ENCODE results near the gene FAHD1. TPM values are rescaled to one million over a fixed set of nuclear protein-coding genes. Genes with fewer than 3 reads are reported as not detected.

FAHD1 gene
- polyA plus RNA-seq, 1 experiment = 35.2 TPM

DNA sequence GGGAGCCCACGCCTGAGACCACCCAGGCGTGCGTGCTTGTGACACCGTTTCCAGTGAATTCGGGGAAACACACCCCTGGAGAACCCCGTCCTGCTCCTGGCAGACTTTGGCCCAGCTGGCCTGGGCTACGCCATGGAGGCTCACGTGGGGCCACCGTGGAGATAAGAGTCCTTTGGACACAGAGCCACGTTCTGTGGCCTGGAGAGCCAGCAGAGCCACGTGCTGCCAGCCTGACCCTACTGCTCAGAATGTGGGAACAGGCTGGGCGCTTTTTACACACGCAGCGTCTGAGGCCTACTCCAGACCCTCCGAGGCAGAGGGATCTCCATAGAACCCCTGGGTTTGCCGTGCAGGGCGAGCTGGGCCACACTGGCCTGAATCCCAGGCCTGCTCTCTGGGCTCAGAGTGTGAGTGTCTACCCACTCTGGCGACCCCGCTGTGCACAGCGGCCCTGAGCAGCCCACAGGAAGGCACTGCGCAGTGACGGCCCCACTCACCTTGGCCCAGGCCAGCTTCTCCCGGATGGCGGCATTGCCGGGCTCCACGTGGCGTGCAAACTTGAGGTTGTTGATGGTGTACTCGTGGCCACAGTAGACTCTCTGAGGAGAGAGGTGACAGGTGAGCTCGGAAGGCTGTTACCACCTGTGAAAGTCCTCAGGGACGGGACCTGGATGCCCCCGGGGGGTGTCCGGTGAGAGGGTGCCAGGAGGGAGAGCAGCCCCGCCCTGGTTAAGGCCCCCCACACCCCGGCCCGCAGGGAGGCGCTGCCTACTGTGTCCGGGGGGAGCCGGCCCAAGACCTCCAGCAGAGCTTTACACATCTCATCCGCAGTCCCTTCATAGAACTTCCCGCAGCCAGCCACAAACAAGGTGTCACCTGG is 10.4 kb upstream of the FAHD1 start:
- H3K27me3 ChIP-seq (ENCODE audit: control insufficient read depth, insufficient read depth, low read length) = no peaks in the 10 kb centered on the region
- TF ChIP-seq, protein P1, sequence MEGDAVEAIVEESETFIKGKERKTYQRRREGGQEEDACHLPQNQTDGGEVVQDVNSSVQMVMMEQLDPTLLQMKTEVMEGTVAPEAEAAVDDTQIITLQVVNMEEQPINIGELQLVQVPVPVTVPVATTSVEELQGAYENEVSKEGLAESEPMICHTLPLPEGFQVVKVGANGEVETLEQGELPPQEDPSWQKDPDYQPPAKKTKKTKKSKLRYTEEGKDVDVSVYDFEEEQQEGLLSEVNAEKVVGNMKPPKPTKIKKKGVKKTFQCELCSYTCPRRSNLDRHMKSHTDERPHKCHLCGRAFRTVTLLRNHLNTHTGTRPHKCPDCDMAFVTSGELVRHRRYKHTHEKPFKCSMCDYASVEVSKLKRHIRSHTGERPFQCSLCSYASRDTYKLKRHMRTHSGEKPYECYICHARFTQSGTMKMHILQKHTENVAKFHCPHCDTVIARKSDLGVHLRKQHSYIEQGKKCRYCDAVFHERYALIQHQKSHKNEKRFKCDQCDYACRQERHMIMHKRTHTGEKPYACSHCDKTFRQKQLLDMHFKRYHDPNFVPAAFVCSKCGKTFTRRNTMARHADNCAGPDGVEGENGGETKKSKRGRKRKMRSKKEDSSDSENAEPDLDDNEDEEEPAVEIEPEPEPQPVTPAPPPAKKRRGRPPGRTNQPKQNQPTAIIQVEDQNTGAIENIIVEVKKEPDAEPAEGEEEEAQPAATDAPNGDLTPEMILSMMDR (IDR thresholded peaks at IDR 0.05; ENCODE audit: low read depth, low read length) = no peak
- CTCF ChIA-PET = no interaction called here
- no peak overlapping the region for H3K4me3 ChIP-seq (ENCODE audit: low read depth, low read length)
- POLR2A ChIA-PET = no interaction called here
- H3K9me3 ChIP-seq (ENCODE audit: control insufficient read depth, insufficient read depth, low read length) = no peaks in the 10 kb centered on the region; the same call in 1 of the 2 replicates
- DNase-seq (ENCODE audit: low read depth, low spot score) = no peak
- no peak overlapping the region for H3K27ac ChIP-seq (ENCODE audit: low read depth, low read length)

GRCh38 chr16:1817276-1817589 is 9.8 kb upstream of the FAHD1 start:
- H3K27ac ChIP-seq (ENCODE audit: low read depth, low read length) = no peak overlapping the region
- no peaks in the 10 kb centered on the region; the same call in 1 of the 2 replicates for H3K9me3 ChIP-seq (ENCODE audit: control insufficient read depth, insufficient read depth, low read length)
- ChIA-PET POLR2A (no interaction called here), CTCF (no interaction called here)
- H3K4me3 ChIP-seq (ENCODE audit: low read depth, low read length) = no peak overlapping the region
- no peak for DNase-seq (ENCODE audit: low read depth, low spot score)
- TF ChIP-seq, protein P1 (IDR thresholded peaks at IDR 0.05; ENCODE audit: low read depth, low read length) = no peak
- H3K27me3 ChIP-seq (ENCODE audit: control insufficient read depth, insufficient read depth, low read length) = no peaks in the 10 kb centered on the region

- H3K4me3 ChIP-seq (ENCODE audit: low read depth, low read length) = no peak overlapping the region
- CTCF ChIA-PET = no interaction called here
- no peak overlapping the region for H3K27ac ChIP-seq (ENCODE audit: low read depth, low read length)
- TF ChIP-seq, protein P1 (IDR thresholded peaks at IDR 0.05; ENCODE audit: low read depth, low read length) = no peak
- H3K9me3 ChIP-seq (ENCODE audit: control insufficient read depth, insufficient read depth, low read length) = no peaks in the 10 kb centered on the region; the same call in 1 of the 2 replicates
- POLR2A ChIA-PET = no interaction called here
- H3K27me3 ChIP-seq (ENCODE audit: control insufficient read depth, insufficient read depth, low read length) = no peaks in the 10 kb centered on the region
- DNase-seq (ENCODE audit: low read depth, low spot score) = no peak
Measured at GRCh38 chr16:1817716-1818115, 9.3 kb upstream of the FAHD1 start.

DNA sequence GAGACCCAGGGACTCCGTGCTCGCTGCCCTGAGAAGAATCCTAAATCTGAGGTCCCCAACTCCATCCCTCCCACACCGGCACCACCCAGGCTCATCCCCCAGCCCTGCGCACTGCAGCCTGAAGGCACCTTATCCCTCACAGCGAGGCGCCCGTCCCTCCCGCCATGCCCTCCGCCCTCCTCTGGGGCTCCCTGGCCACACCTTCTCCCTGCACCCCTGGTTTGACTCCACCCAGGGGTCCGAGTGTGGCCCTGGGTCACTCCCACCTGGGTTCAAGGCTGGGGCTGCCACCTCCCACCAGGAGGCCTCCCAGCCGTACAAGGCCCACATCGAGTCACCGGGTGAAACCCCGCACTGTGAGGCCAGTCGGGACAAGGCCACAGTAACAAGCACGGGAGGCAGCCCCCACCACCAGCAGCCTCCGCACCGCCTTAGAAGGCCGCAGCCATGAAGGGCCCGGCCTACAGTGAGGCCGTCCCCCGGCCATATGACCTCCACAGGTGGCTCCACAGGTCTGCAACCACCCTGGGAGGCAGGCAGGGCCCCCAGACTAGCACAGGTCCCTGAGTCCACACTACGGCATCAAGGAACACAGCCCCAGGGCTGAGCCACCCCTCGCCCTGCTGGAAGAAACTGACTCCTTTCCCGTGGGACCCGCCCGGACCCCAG is 8.7 kb upstream of the FAHD1 start:
- ChIA-PET CTCF (no interaction called here), POLR2A (no interaction called here)
- Histone ChIP-seq H3K27me3 (ENCODE audit: control insufficient read depth, insufficient read depth, low read length) (no peaks in the 10 kb centered on the region), H3K27ac (ENCODE audit: low read depth, low read length) (no peak overlapping the region), H3K9me3 (ENCODE audit: control insufficient read depth, insufficient read depth, low read length) (no peaks in the 10 kb centered on the region; the same call in 1 of the 2 replicates), H3K4me3 (ENCODE audit: low read depth, low read length) (no peak overlapping the region)
- TF ChIP-seq, protein P1 (IDR thresholded peaks at IDR 0.05; ENCODE audit: low read depth, low read length) = no peak
- no peak for DNase-seq (ENCODE audit: low read depth, low spot score)

GRCh38 chr16:1818873-1819525 is 8.0 kb upstream of the FAHD1 start:
- CTCF ChIA-PET = no interaction called here

More at GRCh38 chr16:1818873-1819525, 8.0 kb upstream of the FAHD1 start:
- no peaks in the 10 kb centered on the region for H3K27me3 ChIP-seq (ENCODE audit: control insufficient read depth, insufficient read depth, low read length)
- no peaks in the 10 kb centered on the region; the same call in 1 of the 2 replicates for H3K9me3 ChIP-seq (ENCODE audit: control insufficient read depth, insufficient read depth, low read length)
- no peak overlapping the region for H3K4me3 ChIP-seq (ENCODE audit: low read depth, low read length)
- TF ChIP-seq, protein P1 (IDR thresholded peaks at IDR 0.05; ENCODE audit: low read depth, low read length) = no peak
- DNase-seq (ENCODE audit: low read depth, low spot score) = no peak
- no peak overlapping the region for H3K27ac ChIP-seq (ENCODE audit: low read depth, low read length)
- POLR2A ChIA-PET = no interaction called here
